AG04449 (cell line): ENCODE results near the gene RUNX1.
"Not testable (repeated sequence)": the region's sequence is repeated elsewhere in the genome, so short reads cannot be mapped to it uniquely, and the experiment has no call there.

Experiments used
- CTCF ChIA-PET: fragments of 350-600 bp; formaldehyde crosslinking; extraction: SDS; loops from one replicate; lab custom pipeline; 2021; ENCODE audit warnings: antibody characterized with exemption; lab: Yijun Ruan, JAX
- POLR2A ChIA-PET: fragments of 400-600, 350-600 bp; formaldehyde crosslinking; extraction: SDS; loops from one replicate; lab custom pipeline; 2020; ENCODE audit warnings: antibody characterized with exemption, inconsistent platforms; lab: Yijun Ruan, JAX
- DNase-seq: peaks from one replicate; pipeline ENCODE4 v3.0.0-alpha.2; 2010; ENCODE audit warnings: low read depth, low spot score
- H3K4me3 ChIP-seq: 2 replicates; pipeline ENCODE4 v1.5.1; 2011; ENCODE audit warnings: low read depth, mild to moderate bottlenecking, control low read depth, low read length
- TF ChIP-seq, protein P1 (sequence below): IDR thresholded peaks from one replicate; pipeline ENCODE4 v1.5.1; 2011; ENCODE audit warnings: mild to moderate bottlenecking, moderate library complexity, low read length, control low read depth, inconsistent platforms; ENCODE audit not compliant: insufficient read depth; ENCODE audit errors: missing control alignments

RUNX1 gene

DNA sequence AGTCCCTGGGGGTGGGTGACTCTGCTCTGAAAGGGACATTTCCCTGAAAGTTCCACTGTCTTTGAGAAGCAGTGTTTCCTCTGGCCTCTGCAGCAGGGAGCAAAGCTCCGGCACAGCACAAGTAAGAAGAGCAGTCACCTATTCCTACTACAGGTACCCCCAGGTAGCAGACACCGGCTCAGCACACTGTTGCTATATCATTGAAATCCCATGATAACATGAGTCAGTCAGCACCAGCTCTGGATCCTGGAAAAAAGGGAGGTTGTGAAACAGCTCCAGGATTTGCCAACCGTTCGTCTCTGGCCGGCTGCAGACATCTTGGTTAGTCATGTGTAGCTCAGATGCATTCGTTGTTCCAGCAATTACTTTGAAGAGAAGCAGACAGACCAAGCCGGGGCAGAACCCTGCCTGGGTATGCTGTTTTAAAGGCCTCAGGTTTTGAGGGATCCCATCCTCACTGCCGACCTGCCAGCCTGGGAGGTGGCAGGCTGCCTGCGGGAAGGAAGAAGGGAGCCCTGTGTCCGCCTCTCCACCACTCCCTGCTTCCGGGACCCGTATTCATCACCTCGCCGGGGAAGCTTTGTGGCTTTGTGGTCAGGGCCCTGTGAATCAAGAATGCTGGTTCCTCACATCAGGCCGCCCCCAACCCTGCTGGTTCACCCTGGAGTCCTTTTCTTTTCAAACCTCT lies 241.1 kb downstream of the RUNX1 start:
- no peak overlapping the region; the same call in none of the 2 replicates for H3K4me3 ChIP-seq
- CTCF ChIA-PET = interaction anchor here (0.8 to 1.5 kb wide), 4 partner anchors 25 to 1032 kb away, joined by 3 to 8 read pairs (median 3); no protein-coding TSS in a partner anchor
- POLR2A ChIA-PET = interaction anchor here (0.9 to 2.9 kb wide), 7 partner anchors 11 to 281 kb away, joined by 3 to 6 read pairs (median 3); no protein-coding TSS in a partner anchor
- DNase-seq = peak; percentile 87
- TF ChIP-seq, protein P1, sequence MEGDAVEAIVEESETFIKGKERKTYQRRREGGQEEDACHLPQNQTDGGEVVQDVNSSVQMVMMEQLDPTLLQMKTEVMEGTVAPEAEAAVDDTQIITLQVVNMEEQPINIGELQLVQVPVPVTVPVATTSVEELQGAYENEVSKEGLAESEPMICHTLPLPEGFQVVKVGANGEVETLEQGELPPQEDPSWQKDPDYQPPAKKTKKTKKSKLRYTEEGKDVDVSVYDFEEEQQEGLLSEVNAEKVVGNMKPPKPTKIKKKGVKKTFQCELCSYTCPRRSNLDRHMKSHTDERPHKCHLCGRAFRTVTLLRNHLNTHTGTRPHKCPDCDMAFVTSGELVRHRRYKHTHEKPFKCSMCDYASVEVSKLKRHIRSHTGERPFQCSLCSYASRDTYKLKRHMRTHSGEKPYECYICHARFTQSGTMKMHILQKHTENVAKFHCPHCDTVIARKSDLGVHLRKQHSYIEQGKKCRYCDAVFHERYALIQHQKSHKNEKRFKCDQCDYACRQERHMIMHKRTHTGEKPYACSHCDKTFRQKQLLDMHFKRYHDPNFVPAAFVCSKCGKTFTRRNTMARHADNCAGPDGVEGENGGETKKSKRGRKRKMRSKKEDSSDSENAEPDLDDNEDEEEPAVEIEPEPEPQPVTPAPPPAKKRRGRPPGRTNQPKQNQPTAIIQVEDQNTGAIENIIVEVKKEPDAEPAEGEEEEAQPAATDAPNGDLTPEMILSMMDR = no peak

DNA sequence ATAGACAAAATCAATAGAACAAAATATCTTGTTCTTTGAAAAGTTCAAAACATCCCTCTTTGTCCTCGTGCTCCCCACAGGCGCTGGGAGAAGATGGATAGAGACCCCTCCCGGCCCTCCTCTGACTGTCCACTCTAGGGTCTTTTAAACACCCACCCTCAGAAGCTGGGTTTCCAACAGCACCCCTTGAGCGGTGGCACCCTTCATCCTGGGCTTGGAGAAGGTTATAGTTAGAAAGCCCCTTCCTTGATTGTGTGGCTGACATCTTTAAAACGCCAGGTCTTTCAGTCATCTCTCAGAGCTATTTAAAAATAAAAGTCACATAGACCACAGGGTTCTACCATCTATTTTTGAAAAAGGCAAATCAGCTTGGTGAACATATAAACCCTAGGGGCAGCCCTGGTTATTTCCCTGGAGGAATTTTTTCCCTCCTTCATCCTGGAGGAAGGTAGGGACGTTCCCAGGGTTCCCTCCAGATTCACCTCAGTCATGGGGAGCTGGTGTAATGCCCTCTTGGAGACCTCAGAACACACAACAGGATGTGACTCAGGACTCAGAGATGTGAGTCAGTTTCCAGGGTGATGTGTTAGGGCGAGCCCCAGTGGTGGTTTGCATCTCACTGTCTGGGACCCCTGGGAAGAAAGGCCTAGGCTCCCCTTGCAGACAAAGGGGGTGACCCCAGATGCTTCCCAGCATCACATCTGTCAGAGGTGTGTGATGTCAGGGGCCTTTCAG lies 241.8 kb downstream of the RUNX1 start:
- peak; percentile 82 for DNase-seq
- ChIA-PET CTCF (interaction anchor here (1.0 to 1.4 kb wide), 2 partner anchors 62 to 1033 kb away, joined by 3 to 8 read pairs; no protein-coding TSS in a partner anchor), POLR2A (interaction anchor here (0.9 to 2.9 kb wide), 5 partner anchors 10 to 280 kb away, joined by 3 to 6 read pairs (median 4); no protein-coding TSS in a partner anchor)
- TF ChIP-seq, protein P1 = no peak
- no peak overlapping the region for H3K4me3 ChIP-seq

DNA sequence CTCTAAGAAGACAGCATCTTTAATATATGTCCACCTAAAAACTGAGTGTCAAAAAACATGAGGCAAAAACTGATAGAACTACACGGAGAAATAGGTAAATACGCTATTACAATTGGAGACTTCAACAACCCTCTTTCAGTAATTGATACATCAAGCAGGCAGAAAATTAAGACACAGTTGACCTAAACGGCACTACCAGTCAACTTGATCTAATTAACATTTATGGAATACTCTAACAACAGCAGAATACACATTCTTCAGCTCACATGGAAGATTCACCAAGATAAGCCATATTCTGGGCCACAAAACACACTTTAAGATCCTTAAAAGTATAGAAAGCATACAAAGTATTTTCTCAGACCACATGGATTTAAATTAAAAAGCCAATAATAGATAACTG lies 242.7 kb downstream of the RUNX1 start:
- no peak overlapping the region for H3K4me3 ChIP-seq
- no peak for DNase-seq
- POLR2A ChIA-PET = no interaction called here
- CTCF ChIA-PET = no interaction called here
- TF ChIP-seq, protein P1 = no peak

DNA sequence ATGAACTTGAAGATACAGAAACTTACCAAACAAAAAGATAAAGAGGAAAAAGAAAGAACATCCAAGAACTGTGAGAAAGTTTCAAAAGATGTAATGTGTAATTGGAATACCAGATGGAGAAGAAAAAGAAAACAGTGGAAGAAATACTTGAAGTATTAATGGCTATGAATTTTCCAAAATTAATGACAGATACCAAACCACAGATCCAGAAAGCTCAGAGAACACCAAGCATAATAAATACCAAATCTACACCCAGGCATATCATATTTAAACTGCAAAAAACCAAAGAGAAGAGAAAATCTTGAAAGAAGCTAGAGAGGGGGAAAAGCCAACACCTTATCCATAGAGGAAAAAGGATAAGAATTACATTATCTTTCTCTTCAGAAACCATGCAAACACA lies 243.9 kb downstream of the RUNX1 start:
- TF ChIP-seq, protein P1 = no peak
- CTCF ChIA-PET = no interaction called here
- POLR2A ChIA-PET = no interaction called here

DNA sequence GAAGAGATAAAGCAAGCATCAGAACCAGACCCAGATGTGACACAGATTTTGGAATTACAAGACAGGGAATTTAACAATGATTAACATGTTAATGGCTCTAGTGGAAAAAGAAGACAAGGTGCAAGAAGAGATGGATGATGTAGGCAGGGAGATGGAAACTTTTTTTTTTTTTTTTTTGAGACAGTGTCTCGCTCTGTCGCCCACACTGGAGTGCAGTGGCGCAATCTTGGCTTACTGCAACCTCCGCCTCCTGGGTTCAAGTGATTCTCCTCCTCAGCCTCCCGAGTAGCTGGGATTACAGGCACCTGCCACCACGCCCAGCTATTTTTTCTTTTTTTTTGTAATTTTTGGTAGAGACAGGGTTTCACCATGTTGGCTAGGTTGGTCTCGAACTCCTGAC lies 244.5 kb downstream of the RUNX1 start:
- H3K4me3 ChIP-seq, POLR2A ChIA-PET, DNase-seq: not testable (repeated sequence)
- CTCF ChIA-PET = interaction anchor here (1.7 kb wide), 1 partner anchor 59 kb away, joined by 6 read pairs; no protein-coding TSS in a partner anchor

More for the DNA sequence above, 243.9 kb downstream of the RUNX1 start:
- DNase-seq = no peak
- H3K4me3 ChIP-seq = no peak overlapping the region

DNA sequence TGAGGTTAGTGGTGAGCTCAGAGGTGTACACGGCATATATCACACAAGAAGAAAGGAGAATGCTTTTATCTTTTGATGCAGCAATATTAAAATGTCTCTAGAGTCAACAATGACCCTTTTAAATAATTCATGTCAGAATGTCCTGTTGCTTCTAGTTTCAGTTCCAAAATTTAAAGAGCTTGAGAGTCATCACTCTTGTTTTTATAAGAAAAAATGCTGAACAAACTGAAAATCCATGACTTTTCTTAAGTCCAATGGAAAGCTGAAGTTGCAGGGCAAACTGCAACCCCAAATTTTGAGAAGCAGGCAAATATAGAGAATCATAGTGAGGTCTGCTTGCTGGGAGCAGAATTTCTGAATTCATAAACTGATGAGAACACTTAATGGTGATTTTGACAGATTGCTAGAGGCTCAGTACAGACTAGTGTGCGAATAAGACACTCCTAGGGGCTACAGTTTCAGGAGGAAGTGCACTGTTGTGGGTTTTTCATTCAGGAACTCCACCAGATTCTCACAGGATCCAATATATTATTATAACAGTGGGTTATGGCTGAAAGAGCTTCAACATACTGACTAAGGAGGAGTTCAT lies 245.2 kb downstream of the RUNX1 start:
- no peak overlapping the region for H3K4me3 ChIP-seq
- DNase-seq = no peak
- TF ChIP-seq, protein P1 = no peak
- ChIA-PET CTCF (interaction anchor here (0.9 to 1.7 kb wide), 2 partner anchors 8 to 58 kb away, joined by 3 to 6 read pairs; no protein-coding TSS in a partner anchor), POLR2A (no interaction called here)
